NCI-H526 treated with DMSO at 0.1 percent for 48 hours (cell line): Measurements from ENCODE around the gene CCDC194.
A peak's percentile ranks its signal among the peaks of the same experiment; 100 is the strongest.

Experiments used
- DNase-seq: peaks from one replicate; lab custom pipeline; 2025; lab: John Stamatoyannopoulos, UW

CCDC194 gene, protein sequence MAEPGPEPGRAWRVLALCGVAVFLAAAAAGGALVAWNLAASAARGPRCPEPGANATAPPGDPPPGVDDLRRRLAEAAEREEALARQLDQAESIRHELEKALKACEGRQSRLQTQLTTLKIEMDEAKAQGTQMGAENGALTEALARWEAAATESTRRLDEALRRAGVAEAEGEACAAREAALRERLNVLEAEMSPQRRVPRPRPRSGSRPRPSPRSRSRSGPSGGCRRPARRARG

DNA sequence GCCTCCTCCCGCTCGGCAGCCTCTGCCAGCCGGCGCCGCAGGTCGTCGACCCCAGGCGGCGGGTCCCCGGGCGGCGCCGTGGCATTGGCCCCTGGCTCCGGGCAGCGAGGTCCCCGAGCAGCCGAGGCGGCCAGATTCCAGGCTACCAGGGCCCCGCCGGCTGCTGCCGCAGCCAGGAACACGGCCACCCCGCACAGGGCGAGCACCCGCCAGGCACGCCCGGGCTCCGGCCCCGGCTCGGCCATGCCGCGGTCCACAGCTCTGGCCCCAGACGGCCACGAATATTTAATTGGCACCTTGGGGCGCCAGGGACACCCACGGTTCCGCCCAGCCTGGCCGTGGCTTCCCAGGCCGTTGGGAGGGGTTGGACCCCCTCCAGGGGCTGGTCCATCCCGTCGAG, at the start of gene CCDC194:
Gene CCDC194, minus strand, starts transcription at position 283 of the 400 bp plus-strand sequence. Its CDS starts 38 bp downstream, at position 245.
- DNase-seq: no peak

DNA sequence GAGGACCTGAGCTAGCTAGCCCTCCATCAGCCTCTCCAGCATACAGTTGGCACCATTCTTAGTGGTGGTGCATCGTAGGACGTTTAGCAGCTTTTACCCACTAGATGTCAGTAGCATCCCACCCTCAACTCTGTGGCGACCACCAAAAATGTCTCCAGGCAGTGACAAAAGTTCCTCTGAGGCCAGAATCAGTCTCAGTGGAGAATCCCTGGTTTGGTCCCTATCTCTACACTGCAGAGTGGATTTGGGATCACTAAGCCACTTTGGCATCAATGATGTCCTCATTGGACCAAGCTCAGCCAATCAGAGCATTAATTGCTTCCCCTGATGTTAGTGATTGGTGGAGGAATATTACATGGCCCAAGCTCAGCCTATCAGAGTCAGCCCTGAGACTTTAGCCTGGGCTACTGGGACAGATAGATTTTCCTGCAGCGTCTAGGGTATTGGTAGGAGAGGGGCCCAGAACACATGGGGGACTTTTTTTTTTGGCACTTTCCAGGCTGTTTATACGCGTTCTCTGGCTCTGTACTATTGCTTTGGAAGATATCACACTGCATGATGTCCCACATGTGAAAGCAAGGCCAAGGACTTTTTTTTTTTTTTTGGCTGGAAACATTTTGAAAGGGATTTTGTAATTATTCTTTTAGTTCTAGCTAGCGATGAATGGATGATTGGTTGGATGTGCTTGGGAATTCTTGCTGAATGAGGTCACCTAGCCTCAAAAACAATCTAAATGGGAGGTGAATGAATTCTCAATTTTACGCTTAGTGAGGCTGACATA, 47.4 kb upstream of the CCDC194 start:
- DNase-seq: no peak

DNA sequence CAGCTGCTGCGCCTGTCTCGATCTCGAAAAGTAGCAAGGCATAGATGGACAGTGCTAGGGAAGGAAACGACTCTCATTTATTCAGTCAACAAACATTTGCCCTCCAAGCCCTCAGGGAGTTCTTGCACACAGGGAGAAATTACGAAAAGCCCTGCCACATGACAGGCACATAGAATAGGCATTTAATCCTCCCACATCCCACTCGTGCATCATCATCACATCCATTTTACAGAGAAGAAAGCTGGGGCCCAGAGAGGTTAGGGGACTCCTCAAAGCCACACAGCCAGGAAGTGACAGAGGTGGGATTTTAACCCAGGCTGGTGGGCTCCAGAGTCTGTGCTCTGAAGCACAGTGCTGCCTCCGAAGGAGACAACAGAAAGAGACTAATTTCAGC, 42.9 kb upstream of the CCDC194 start:
- no peak for DNase-seq

DNA sequence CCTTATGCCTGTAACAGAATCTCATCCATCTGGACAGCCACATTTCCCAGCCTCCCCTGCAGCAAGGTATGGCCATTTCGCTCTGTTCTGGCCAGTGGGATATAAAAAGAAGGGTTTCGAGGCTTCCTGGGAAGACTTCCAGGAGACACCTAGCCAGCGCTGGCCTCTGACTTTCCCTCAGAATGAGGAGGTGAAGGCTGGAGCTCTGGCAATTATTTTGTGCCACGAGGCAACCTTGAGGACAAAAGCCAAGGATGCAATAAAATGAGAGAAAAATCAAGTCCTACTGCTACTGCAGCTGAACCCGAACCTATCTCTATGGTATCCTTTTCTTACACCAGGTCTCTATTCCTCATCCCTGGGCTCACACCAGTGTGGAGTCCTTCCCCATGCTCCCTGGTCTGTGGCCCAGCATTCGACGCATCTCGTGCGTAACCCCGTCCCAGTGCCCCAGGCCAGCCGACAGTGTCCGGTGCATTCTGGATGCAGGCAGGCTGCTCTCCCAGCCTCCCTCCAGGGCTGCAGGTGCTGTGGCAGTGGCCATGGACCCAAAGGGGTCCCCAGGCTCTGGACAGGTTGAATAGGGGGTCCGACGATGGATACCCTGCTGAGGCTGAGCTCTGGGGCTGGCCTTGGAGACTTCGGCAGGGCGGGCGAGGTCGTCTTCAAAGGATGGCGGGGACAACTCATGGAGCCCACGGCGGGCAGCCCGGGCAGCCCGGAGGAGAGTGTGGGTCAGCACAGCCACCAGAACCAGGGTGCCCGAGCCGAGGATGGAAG, 42.3 kb upstream of the CCDC194 start:
- no peak for DNase-seq

DNA sequence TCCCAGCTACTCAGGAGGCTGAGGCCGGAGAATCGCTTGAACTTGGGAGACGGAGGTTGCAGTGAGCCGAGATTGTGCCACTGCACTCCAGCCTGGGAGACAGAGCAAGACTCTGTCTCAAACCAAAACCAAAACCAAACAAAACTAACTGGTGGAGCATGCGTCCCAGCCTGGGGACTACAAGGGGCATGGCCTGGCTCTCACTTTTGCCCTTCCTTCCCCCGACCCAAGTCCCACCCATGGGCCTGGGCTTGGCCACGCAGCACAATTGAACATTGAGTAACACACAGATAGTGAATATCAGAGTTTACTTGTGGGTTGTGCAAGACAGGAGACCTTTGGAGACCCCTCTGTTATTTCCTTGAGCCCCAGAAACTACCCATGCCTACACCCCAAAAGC, 41.2 kb upstream of the CCDC194 start:
- DNase-seq: no peak

DNA sequence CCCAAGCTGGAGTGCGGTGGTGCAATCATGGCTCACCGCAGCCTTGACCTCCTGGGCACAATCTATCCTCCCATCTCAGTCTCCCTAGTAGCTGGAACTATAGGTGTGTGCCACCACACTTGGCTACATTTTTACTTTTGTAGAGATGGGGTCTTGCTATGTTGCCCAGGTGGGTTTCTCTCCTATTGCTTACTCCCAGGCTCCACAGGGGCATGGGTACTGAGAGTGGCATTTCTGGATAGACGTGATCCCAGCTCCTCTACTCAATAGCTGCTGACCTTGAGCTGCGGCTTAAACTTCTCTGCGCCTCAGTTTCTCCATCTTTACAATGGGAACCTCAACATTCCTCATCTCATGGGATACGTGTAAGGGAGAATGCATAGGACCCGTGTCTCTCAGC, 37.4 kb upstream of the CCDC194 start:
- DNase-seq: no peak

DNA sequence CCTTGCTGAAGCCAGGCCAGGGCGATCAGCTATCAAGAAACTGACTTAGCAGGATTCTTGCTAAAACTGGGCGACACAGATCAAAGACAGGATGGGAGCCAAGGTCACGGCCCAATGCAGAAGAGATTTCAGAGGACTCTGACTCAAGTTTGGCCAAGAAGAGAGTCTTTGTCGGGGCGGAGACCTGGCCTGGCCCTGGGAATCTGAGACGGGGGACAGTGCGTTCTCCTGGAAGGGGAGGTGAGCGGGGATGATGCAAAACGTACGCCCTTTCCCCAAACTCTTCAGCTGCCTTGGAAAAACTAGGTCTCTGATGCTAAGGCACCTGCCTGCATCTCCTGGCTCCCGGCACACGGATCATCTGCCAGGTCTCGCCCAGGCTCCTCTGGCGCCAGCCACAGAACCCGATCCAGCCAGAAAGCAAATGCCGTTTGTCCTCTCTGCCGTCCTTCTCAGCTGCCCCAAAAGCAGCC, 35.7 kb upstream of the CCDC194 start:
- no peak for DNase-seq

DNA sequence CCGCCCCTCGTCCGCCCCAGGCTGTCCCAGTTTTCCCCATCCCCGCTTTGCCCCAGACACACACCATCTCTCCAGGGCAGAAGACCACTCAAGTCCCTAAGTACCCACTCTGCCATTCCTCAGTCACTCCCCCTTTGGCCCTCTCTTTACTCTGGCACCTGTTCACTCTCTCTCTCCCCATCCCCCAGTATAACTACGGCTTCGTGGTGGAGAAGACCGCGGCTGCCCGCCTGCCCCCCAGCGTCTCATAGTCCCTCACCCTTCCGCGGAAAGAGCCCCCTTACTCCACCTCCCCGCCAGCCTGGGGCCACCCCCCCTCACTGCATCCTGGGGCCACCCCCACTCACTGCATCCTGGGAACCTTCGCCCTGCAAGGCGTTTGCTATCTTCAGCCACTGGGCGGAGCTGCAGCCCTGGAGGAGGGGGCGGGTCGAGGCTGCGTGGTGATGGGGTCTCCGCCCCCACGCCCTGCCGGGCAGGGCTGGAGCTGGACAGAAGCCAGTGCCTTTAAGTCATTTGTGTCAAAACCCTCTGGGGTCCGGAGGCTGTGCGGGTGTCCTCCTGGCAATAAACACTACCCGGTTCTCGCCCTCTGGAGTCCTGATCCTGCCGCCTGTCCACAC, 30.9 kb upstream of the CCDC194 start:
- no peak for DNase-seq

DNA sequence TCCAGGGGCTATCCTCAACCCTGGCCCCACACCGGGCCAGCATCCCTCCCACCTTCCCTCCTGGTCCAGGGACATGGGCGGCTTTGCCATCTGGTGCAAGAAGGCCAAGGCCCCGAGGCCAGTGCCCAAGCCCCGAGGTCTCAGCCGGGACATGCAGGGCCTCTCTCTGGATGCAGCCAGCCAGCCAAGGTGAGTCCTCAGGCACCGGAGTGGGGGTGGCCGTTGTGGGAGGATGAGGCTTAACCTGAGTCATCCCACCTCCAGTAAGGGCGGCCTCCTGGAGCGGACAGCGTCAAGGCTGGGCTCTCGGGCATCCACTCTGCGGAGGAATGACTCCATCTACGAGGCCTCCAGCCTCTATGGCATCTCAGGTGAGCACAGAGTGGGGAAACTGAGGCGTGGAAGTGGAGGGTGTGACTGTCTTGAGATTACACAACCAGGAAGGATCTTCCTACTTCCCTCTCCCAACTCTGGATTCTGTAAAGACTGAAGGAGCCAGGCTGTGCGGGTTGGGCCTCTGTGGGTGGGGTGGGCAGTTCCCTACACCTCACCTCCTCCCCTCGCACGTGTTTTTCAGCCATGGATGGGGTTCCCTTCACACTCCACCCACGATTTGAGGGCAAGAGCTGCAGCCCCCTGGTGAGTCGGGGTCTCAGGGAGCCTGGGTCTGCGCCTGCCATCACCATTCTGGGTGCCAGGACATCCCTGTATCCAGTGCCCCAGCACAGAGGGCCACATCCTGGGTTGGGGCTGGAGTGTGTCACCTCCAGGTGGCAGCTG, 29.6 kb upstream of the CCDC194 start:
- no peak for DNase-seq

DNA sequence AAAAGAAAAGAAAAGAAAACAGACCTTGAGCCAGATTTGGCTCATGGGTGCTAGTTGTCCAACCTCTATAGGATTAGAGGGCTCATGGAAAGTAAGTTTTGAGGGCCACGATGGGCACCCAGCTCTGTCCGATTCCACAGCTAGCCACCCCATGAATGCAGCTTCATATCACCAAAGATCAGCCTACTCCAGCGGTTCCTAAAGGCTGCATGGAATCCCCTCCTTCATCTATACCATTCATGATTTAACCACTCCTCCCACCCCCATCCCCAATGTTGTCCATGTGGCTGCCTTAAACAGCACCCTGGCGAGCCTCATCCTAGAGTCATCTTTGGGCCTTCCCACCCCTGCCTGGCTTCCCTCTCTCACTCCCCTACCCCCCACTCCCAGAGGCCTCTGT, 27.9 kb upstream of the CCDC194 start:
- no peak for DNase-seq

DNA sequence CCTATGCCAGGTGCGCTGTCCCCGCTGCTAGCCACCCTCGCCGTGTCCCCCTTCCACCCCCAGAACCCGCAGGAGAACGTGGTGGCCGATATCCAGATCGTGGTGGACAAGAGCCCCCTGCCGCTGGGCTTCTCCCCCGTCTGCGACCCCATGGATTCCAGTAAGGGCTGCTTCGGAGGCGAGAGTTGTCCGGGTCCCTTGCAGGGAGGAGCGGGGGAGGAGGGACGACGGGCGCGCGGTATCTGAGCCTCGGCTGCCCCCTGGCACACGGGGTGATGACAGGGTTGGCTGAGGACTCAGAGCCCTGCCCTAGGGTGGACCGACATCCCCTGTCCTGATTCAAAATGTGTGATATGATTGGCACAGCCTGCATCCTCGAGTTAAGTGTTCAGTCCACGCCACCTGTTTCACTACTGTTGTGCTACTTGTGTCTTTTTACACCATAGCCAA, 26.5 kb upstream of the CCDC194 start:
- no peak for DNase-seq

DNA sequence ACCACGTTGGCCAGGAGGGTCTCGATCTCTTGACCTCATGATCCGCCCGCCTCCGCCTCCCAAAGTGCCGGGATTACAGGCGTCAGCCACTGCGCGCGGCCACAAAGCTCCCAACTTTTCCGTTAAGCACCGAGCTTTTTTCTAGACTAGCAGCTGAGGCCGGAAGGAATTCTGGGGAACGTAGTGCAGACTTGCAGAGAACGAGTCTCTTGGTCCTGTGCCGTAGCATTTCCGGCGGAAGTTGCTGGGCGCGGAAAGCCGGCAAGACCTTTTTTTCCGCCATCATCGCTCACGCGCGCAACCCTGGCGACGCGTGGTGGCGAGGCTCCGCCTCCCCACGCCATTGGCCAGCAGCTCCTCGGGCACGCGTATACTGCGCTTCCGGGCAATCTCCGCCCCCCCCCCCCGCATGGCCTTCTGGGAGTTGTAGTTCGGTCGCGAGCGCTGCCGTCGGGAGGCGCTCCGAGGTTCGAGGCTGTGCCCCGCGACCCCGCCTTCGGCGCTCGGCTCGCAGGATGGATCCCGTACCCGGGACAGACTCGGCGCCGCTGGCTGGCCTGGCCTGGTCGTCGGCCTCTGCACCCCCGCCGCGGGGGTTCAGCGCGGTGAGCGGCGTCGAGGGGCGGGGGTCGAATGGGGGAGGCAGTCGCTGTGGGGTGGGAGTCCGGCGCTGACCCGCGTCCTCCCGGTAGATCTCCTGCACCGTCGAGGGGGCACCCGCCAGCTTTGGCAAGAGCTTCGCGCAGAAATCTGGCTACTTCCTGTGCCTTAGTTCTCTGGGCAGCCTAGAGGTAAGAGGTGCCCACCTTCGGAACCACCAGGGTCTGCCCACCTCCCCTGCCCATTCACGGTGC, 25.9 kb upstream of the CCDC194 start, which contains the start of gene MVB12A:
Gene MVB12A, plus strand, starts transcription at position 427 of the 854 bp plus-strand sequence. Its CDS starts 89 bp downstream, at position 516.
- peak; percentile 83 for DNase-seq

DNA sequence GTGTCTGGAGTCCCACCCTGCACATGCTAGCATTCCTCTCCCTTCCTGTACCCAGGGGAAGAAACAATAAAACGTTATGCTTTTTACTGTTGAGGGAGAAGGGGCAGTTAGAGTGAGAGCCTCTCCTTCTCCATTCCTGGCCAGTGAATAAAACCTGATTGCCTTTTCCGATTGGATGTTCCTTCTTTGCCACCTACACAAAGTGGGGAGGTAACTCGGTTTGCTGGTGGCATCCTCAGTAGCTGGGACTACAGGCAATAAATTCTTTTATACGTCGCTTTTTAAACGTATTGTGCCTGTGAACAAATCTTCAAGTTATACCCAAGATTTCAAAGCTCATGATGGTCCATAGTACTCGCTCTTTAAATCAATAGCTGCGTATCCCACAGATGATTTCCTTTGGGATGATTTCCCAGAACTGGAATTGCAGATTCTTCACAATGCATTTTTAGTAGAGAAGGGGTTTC, 25.2 kb upstream of the CCDC194 start:
- no peak for DNase-seq

DNA sequence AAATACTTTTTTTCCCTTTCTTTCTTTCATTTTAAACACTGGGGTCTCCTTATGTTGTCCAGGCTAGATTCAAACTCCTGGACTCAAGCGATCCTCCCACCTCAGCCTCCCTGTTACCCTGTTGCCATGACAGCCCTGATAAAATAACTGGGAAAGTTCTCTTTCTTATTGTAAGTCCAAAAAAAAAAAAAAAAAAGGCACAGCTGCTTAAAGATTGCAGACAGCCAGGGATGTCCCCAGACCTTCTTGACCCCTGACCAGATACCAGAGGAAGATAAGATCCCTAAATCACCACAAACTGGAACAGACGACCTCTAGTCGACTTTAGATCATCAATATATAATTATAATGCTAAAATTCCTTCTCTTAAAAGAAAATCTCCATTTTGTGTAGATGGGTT, 24.7 kb upstream of the CCDC194 start:
- no peak for DNase-seq

DNA sequence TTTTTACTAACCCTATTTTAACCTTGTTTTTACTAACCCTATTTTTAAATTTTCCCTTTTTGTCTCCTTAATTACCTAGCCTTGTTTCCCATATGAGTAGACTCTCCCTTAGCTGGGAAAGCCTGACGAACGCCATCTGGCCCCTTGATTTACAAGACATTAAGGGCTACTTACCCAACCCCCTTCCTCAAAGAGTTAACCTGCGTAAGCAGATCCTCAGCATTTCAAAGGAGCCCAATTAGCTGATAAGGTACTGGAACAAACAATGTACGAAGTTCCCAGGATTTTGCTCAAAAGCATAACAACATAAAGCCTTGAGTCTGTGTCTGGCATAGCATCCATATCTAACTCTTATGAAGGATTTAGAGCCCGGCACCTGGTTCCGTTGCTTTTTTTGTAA, 21.1 kb upstream of the CCDC194 start:
- no peak for DNase-seq

DNA sequence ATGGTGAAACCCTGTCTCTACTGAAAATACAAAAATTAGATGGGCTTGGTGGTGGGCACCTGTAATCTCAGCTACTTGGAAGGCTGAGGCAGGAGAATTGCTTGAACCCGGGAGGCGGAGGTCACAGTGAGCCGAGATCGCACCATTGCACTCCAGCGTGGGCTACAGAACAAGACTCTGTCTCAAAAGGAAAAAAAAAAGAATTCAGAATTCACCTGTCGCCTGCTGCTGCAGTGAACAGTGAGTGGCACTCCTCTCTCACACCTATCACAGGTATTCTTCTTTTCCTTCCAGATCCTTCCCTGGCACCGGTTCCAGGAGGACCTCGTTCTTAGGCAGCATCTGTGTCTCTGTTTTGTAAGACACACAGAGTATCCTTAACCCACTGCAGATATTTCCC, 20.1 kb upstream of the CCDC194 start:
- no peak for DNase-seq

DNA sequence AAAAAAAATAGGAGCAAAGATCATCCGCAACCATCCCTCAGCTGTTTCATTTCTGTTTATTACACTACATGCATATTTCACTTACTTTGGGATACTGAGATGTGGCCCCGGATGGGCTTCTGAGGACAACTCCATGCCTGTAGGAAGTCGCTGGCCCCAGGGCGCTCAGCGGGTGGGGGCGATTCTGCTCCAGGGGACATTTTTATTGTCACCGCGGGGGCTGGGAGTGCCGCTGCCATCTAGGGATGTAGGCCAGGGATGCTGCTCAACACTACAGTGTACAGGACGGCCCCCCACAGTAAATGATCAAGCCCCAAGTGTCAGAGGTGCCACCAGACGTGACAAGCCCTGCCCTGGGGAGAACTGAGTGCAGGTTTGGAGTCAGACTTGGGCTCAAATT, 17.8 kb upstream of the CCDC194 start:
- no peak for DNase-seq

DNA sequence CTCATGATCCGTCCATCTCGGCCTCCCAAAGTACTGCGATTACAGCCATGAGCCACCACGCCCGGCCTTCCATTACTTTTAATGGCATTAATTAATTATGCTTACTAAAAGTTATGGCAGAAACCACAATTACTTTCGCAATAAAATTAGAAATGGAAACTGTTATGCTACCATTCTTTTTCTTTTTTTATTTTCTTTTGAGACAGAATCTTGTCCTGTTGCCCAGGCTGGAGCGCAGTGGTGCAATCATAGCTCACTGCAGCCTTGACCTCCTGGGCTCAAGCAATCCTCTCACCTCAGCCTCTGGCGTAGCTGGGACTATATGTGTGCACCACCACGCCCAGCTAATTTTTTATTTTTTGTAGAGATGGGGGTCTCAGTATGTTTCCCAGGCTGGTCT, 16.0 kb upstream of the CCDC194 start:
- DNase-seq: no peak

DNA sequence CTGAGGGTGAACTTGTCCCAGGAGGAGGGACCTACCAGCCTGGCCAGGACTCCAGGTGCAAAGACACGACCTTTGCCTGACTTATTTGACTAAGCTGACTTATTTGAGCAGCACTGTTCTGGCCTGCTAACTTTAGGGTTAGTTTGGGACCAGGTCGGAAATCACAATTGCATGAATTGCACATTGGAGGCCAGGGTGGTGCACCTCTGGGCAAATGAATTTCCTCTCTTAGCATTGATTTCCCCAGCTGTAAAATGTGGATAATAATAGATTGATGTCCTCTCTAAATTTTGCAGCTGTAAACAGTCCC, 12.8 kb upstream of the CCDC194 start:
- DNase-seq: no peak
